T-helper 2 cell treated with Interferon-gamma antibody and Interleukin-4, amounts not matched to agents 100 ng/mL and 5 ng/mL, for 36 hours (primary cell): ENCODE results near the gene PNLIPRP2. TPM values are rescaled to one million over a fixed set of nuclear protein-coding genes. Genes with fewer than 3 reads are reported as not detected.

ENCODE experiments used
- intact Hi-C: fragments of 100-400 bp; cut with micrococcal nuclease; formaldehyde crosslinking; loops from one replicate; pipeline ENCODE4 v1.15.1; 2023
- total RNA-seq: library from RNA; stranded (reverse); gene quantifications from 2 replicates; pipeline ENCODE4 v1.2.3, GENCODE V29; 2022

Gene PNLIPRP2
- total RNA-seq, 1 donor from 2014 or later: not detected

- intact Hi-C loops: no loop called here
These were observed 34.1 kb downstream of the PNLIPRP2 start for GRCh38 chr10:116654816-116655215.

GRCh38 chr10:116655568-116655967, 34.8 kb downstream of the PNLIPRP2 start:
- intact Hi-C loops: no loop called here

- intact Hi-C loops: no loop called here
These were observed 35.3 kb downstream of the PNLIPRP2 start for GRCh38 chr10:116656044-116656443.

GRCh38 chr10:116657863-116658551, 37.3 kb downstream of the PNLIPRP2 start:
- intact Hi-C loops: no loop called here

DNA sequence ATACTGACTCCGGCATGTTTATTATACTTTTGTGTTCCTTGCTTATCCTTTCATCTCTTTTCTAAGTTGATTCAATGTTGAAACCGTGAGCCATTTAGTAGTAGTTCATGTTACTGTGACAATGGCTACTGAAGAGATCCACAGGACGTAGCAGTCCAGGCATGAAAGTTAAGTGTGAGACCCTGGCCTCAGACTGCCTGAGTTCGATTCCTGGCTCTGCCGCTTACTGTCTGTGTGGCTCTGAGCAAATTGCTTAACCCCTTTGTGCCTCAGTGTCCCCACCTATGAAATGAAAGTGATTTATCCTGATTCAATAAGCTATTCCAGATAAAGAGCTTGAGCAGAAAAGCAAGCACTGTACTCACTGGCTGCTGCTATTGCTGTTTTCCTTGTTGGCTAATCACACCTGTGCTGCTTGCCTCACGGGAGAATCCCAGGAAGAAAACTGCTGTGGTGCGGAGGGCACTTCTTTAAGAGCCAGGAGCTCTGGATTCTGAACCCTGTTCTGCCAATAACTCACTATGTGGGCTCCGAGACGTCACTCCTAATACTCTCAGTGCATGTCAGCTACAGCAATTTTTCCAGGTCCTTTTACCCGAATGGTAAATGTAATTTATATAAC, 38.4 kb downstream of the PNLIPRP2 start:
- intact Hi-C loops: no loop called here

- intact Hi-C loops: no loop called here
These were observed 40.1 kb downstream of the PNLIPRP2 start for GRCh38 chr10:116660860-116661259.

DNA sequence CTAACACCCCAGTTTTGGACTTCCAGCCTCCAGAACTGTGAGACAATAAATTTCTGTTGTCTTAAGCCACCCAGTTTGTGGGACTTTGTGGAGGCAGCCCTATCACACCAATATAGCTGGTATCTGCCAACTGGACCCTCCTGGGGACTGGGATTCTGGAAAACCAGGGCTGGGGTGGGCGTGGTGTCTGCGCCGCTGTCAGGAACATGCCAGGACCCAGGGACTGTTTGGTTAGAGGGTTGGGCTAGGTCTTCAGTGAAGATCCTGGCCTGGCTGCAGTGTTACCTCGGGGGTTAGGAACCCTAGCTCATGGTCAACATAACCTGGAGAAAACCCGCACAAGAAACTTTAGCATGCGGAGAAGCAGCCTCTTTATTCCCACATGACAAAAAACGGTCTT, 42.6 kb downstream of the PNLIPRP2 start:
- intact Hi-C loops: no loop called here

DNA sequence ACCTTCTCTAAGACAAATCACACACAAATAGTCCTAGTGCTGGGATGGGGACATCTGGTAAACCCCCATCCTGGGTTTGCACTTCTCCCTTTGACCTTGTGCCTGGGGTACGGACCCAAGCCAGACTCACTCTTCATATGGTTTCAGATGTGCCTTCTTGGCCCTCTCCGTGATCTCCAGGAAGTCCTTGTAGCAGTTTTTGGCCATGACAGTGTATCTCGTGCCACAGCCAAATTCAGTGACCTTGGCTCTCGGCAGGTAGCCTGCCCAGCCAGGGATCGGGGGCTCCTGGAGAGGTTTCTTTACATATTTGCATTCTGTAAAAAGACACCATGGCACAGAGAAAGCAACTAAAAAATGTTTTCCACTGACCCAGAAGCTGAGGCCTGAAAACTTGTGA, 43.9 kb downstream of the PNLIPRP2 start:
- intact Hi-C loops: no loop called here

DNA sequence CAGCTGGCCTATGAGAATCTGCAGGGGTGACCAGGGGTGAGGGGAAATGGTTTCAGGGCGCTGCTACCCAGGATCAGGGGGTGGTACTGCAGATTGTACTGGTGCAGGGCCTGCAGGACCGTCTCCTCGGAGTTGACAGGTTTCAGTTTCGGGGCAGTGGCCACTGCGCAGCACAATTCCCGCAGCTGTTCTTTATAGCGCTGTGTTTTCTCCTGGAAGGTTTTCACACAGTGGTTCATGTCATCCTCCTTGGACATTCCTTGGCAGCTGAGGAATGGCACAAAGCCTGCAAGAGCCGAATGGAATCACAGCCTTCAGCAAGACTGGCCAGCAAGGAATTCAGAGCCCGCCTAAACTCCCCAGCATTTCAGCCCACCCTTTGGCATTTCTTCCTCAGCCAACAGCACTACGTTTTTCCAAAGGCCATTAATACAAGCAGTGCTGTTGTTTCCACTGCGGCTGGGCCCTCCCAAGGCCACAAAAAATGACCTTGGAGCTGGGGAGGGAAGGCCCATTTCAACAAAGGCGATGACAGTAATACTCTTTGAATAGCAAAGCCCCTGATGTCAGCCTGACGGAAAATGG, 44.9 kb downstream of the PNLIPRP2 start:
- intact Hi-C loops: no loop called here

DNA sequence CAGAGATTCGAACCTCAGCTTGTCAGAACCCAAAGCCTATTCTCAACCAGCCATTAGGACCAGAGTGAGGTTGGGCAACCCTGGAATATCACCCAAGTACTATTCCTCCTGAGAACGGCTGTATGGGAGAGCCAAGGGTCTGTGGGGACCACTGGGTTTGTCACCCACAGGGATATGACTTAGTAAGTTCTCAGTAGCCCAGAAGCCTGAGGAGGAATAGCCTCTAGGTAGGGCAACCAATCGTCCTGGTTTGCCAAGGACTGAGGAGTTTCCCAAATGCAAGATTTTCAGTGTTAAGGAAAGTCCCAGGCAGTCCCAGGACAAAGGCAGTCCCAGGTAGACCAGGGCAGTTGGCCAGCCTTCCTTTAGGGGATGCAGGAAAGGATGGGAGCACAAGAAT, 46.7 kb downstream of the PNLIPRP2 start:
- intact Hi-C loops: no loop called here

GRCh38 chr10:116668018-116668417, 47.3 kb downstream of the PNLIPRP2 start:
- intact Hi-C loops: no loop called here

DNA sequence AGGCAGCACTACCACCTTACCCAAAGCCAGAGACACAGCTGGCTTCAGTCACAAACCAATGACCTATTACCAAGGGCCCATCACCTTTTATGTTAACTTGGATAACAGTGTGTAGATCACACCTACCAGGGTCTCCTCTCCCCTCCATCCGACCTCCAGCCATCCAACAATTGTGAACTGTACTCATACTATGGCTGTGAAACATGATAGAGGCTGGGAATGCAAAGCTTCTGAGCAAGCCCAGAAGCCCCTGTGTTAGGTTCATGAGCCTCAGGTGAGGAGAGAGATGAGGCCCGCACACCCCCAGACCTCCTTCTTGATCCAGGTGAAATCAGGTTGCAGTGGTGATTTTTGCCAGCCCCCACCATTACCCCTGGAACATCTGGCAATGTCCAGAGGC, 47.7 kb downstream of the PNLIPRP2 start:
- intact Hi-C loops: no loop called here

GRCh38 chr10:116669080-116669479, 48.3 kb downstream of the PNLIPRP2 start:
- intact Hi-C loops: no loop called here

GRCh38 chr10:116669832-116670644, 49.3 kb downstream of the PNLIPRP2 start:
- intact Hi-C loops: no loop called here

DNA sequence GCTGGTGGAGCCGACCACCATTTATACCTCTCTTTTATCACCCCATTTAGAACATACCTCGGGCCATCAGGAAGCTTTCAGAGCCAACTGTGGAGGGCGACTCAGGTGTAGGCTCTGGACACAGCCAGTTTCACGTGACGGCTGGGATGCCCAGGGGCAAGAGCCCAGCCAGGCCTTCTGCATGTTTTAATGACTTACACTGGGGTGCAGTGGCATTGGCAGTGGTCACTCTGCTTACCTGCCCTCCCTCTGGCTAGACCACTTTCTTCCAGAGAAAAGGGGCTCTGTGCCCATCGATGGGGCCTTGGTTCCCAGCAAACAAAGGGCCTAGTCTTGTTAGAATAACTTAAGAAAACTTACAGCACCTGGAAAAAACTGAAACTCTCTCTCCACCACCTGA, 50.0 kb downstream of the PNLIPRP2 start:
- intact Hi-C loops: no loop called here

DNA sequence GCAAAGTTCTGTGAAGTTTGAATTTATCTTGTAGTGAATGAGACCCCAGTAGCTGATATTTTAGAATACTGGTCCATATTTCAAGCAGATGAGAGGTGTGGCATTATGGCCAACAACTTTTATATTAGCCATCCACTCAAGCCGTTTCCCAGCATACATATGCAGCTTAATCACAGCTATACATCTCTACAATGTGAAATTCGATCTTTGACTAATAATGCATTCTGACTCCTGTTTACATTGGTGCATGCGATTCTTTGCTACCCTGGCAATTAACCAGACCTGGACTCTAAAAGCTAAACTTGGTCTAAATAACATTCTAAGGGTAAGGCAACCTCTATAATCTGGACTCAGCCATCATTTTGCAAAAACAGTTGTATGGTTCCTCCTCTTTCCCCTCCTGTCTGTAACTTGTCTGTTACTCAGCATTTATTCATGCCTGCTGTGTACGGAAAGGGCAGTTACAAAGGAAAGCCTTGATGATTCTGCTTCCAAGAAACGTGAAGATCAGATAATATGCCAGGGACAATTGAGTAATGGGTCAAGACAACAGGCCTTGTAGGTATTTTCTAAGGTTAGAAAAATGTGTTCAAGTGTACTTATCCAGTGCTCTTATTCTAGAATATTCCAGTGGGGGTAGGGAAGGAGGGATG, 50.6 kb downstream of the PNLIPRP2 start:
- intact Hi-C loops: no loop called here

GRCh38 chr10:116672891-116673290, 52.1 kb downstream of the PNLIPRP2 start:
- intact Hi-C loops: no loop called here

- intact Hi-C loops: no loop called here
These were observed 53.1 kb downstream of the PNLIPRP2 start for GRCh38 chr10:116673866-116674265.

DNA sequence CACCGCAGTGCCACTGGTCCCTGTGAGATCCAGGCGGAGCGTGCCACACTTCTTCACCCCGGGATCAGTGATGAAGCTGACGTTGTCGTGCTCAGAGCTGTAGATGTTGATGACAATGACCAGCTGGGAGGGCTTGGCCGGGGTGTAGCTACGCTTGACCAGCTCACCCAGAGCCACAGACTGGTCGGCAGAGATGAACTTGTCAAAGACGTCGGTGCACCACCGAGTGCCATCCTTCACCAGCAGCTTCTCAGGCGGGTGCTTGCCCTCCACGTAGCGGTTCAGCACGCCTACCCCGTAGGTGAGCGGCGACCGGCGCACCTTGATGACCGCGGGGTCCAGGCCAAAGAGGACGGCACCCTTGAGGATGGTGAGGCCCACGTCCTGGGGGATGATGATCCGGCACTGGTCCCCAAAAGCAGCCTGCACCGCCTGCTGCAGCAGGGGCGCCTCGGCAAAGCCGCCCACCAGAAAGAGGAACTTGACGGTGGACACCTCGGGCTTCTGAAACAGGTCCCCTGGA, 54.2 kb downstream of the PNLIPRP2 start:
- intact Hi-C loops: no loop called here

- intact Hi-C loops: no loop called here
These were observed 55.4 kb downstream of the PNLIPRP2 start for GRCh38 chr10:116676118-116676517.

- intact Hi-C loops: no loop called here
These were observed 55.9 kb downstream of the PNLIPRP2 start for GRCh38 chr10:116676633-116677032.
